Fibroblast of lung (primary cell): ENCODE data around the gene IGFLR1. TPM values are rescaled to one million over a fixed set of nuclear protein-coding genes. Genes with fewer than 3 reads are reported as not detected.
A peak's percentile ranks its signal among the peaks of the same experiment; 100 is the strongest.

Source experiments
- DNase-seq, 2 donors: peaks; one replicate each; pipeline versions ENCODE4 v3.0.0 to v3.0.0-alpha.2; 2010; ENCODE audit warnings: low read depth in 2 of 2
- H2AFZ ChIP-seq: 2 replicates; pipeline ENCODE4 v1.5.1; 2012; ENCODE audit warnings: low read length, control low read depth, inconsistent platforms
- H3K27ac ChIP-seq: 2 replicates; pipeline ENCODE4 v1.5.1; 2011; ENCODE audit warnings: low read length, control low read depth; ENCODE audit not compliant: insufficient read depth
- H3K27me3 ChIP-seq: 2 replicates; pipeline ENCODE4 v1.5.1; 2011; ENCODE audit warnings: mild to moderate bottlenecking, low read length; ENCODE audit not compliant: control insufficient read depth, insufficient read depth
- H3K36me3 ChIP-seq: 2 replicates; pipeline ENCODE4 v1.5.1; 2011; ENCODE audit warnings: low read length; ENCODE audit not compliant: control insufficient read depth, insufficient read depth
- H3K4me1 ChIP-seq: 2 replicates; pipeline ENCODE4 v1.5.1; 2011; ENCODE audit warnings: low read length; ENCODE audit not compliant: control insufficient read depth, insufficient read depth; ENCODE audit errors: extremely low read depth
- H3K4me2 ChIP-seq: 2 replicates; pipeline ENCODE4 v1.5.1; 2011; ENCODE audit warnings: low read length, control low read depth; ENCODE audit not compliant: insufficient read depth; ENCODE audit errors: extremely low read depth
- H3K4me3 ChIP-seq, 4 experiments: fragments of 200-600 bp in 1 of 4; sonication (generic) in 1 of 4; replicated peaks in 1 of 4; 2 replicates each; pipeline ENCODE4 v1.5.1; 2011 to 2016; ENCODE audit warnings: low read length in 4 of 4, low read depth in 3 of 4, mild to moderate bottlenecking in 3 of 4, control low read depth in 2 of 4, inconsistent platforms in 1 of 4, mixed read lengths in 1 of 4; ENCODE audit not compliant: insufficient read depth in 1 of 4; ENCODE audit errors: control extremely low read depth in 1 of 4
- H3K79me2 ChIP-seq: 2 replicates; pipeline ENCODE4 v1.5.1; 2012; ENCODE audit warnings: mild to moderate bottlenecking, low read length, inconsistent platforms; ENCODE audit not compliant: control insufficient read depth, insufficient read depth
- H3K9ac ChIP-seq: 2 replicates; pipeline ENCODE4 v1.5.1; 2011; ENCODE audit warnings: mild to moderate bottlenecking, low read length, control low read depth; ENCODE audit not compliant: insufficient read depth
- H3K9me3 ChIP-seq: 2 replicates; pipeline ENCODE4 v1.5.1; 2012; ENCODE audit warnings: low read depth, low read length; ENCODE audit not compliant: control insufficient read depth, insufficient read depth
- H4K20me1 ChIP-seq: 2 replicates; pipeline ENCODE4 v1.5.1; 2011; ENCODE audit warnings: low read length; ENCODE audit not compliant: control insufficient read depth, insufficient read depth; ENCODE audit errors: extremely low read depth
- CTCF ChIP-seq, 2 donors: IDR thresholded peaks in 1 of 2; conservative IDR thresholded peaks in 1 of 2; 1 replicate in 1 of 2; 2 replicates in 1 of 2; pipeline ENCODE4 v1.5.1; 2011 to 2012; ENCODE audit warnings: low read length in 2 of 2, control low read depth in 1 of 2, inconsistent platforms in 1 of 2, low read depth in 1 of 2, mild to moderate bottlenecking in 1 of 2
- EZH2 ChIP-seq: IDR thresholded peaks from 2 replicates; pipeline ENCODE4 v1.5.1; 2012; ENCODE audit warnings: low read length, control low read depth, mild to moderate bottlenecking; ENCODE audit errors: missing control alignments
- polyA plus RNA-seq, 2 donors: library from polyadenylated mRNA; depleted of rRNA in 1 of 2; stranded (reverse) in 1 of 2; unstranded in 1 of 2; fragments of >200 nt; gene quantifications; 2 replicates each; pipeline ENCODE4 v1.2.1, GENCODE V29; 2011 to 2012; ENCODE audit warnings: missing spikeins in 1 of 2
- total RNA-seq: library from RNA; depleted of rRNA; stranded (reverse); fragments of >200 nt; gene quantifications from 2 replicates; pipeline ENCODE4 v1.2.1, GENCODE V29; 2014

Gene IGFLR1
- total and polyA plus RNA-seq, 2 donors (not counting 1 experiment from before 2014, with no cell fraction given): 0.17 to 0.75 TPM

- Histone ChIP-seq H3K4me1 (no peaks in the 10 kb centered on the region), H3K36me3 (no peaks in the 10 kb centered on the region), H3K27ac (no peak overlapping the region), H3K4me3 (no peak overlapping the region), H3K9me3 (no peaks in the 10 kb centered on the region), H3K9ac (no peak overlapping the region), H3K79me2 (no peaks in the 10 kb centered on the region), H3K4me2 (no peak overlapping the region), H4K20me1 (no peaks in the 10 kb centered on the region), H3K27me3 (peaks cover 2% of the 10 kb centered on the region), H2AFZ (no peak overlapping the region)
- TF ChIP-seq CTCF (conservative IDR thresholded peaks at IDR 0.05 in 1 of 2, IDR thresholded peaks at IDR 0.05 in 1 of 2; ENCODE audit: low read depth in 1 of 2, low read length in 2 of 2) (no peak), EZH2 (no peak)
- no peak for DNase-seq
Measured at GRCh38 chr19:35708391-35708790, 33.9 kb downstream of the IGFLR1 start.

GRCh38 chr19:35704218-35704617 lies 38.0 kb downstream of the IGFLR1 start, which contains the start of gene ZBTB32:
Gene ZBTB32, plus strand, starts transcription at chr19:35704558. Its CDS starts 10,069 bp downstream, at chr19:35714627.
- no peaks in the 10 kb centered on the region for H3K79me2 ChIP-seq
- no peak within 1 kb of the TSS for H3K4me3 ChIP-seq
- H3K9me3 ChIP-seq: no peaks in the 10 kb centered on the region
- H3K27me3 ChIP-seq: no peaks in the 10 kb centered on the region
- no peak within 1 kb of the TSS for H3K4me2 ChIP-seq
- H3K4me1 ChIP-seq: no peaks in the 10 kb centered on the region
- H3K9ac ChIP-seq: no peak within 1 kb of the TSS
- no peak within 1 kb of the TSS for H2AFZ ChIP-seq
- no peak within 1 kb of the TSS for H3K27ac ChIP-seq
- DNase-seq: peak; percentile 47 to 57
- TF ChIP-seq EZH2 (no peak), CTCF (conservative IDR thresholded peaks at IDR 0.05 in 1 of 2, IDR thresholded peaks at IDR 0.05 in 1 of 2; ENCODE audit: low read depth in 1 of 2, low read length in 2 of 2) (no peak)
- H4K20me1 ChIP-seq: no peaks in the 10 kb centered on the region
- H3K36me3 ChIP-seq: no peaks in the 10 kb centered on the region

GRCh38 chr19:35703343-35703742 lies 38.9 kb downstream of the IGFLR1 start:
- Histone ChIP-seq H3K36me3 (no peaks in the 10 kb centered on the region), H2AFZ (no peak overlapping the region), H3K27me3 (no peaks in the 10 kb centered on the region), H3K9me3 (no peaks in the 10 kb centered on the region), H3K9ac (no peak overlapping the region), H3K79me2 (no peaks in the 10 kb centered on the region), H3K4me3 (no peak overlapping the region), H3K27ac (no peak overlapping the region), H4K20me1 (no peaks in the 10 kb centered on the region), H3K4me1 (no peaks in the 10 kb centered on the region), H3K4me2 (no peak overlapping the region)
- DNase-seq: no peak
- no peak for TF ChIP-seq CTCF (conservative IDR thresholded peaks at IDR 0.05 in 1 of 2, IDR thresholded peaks at IDR 0.05 in 1 of 2; ENCODE audit: low read depth in 1 of 2, low read length in 2 of 2)
- no peak for TF ChIP-seq EZH2
